K562 (cell line): ENCODE measurements around the gene CACNA1C. TPM values are rescaled to one million over a fixed set of nuclear protein-coding genes. Genes with fewer than 3 reads are reported as not detected.

Experiments used
- ATAC-seq: fragments of 200-7000 bp; cut with Tn5 transposase; 3 replicates; pipeline ENCODE4 v1.9.1; 2020; ENCODE audit warnings: moderate library complexity
- BruUV-seq: library from RNA; stranded (reverse); fragments of 400-500 nt; replicated peaks from 2 replicates; lab custom pipeline; 2021; lab: Mats Ljungman, UMichigan
- CTCF ChIA-PET: fragments of 300-600 bp; formaldehyde crosslinking; extraction: SDS; loops from one replicate; lab custom pipeline; 2021; ENCODE audit warnings: low intra/inter-chr PET ratio; lab: Yijun Ruan, JAX
- POLR2A ChIA-PET: fragments of 300-600, 350-650 bp; sonication (Branson Sonifier 250); formaldehyde crosslinking; extraction: SDS; loops from one replicate; lab custom pipeline; 2021; ENCODE audit warnings: antibody characterized with exemption, inconsistent platforms; lab: Yijun Ruan, JAX
- DNase-seq, 4 experiments: peaks; one replicate each; pipeline versions ENCODE4 v3.0.0 to v3.0.0-alpha.2; 2011 to 2018; ENCODE audit warnings: low spot score in 3 of 4, mixed read lengths in 3 of 4; ENCODE audit errors: extremely low read depth in 1 of 4
- FAIRE-seq: peaks from 2 replicates; lab custom pipeline; 2011; peaks lifted over from hg19 to GRCh38; lab: Jason Lieb, UNC
- H2AFZ ChIP-seq: 2 replicates; pipeline ENCODE4 v1.6.0; 2011; ENCODE audit warnings: low read depth, low read length, control low read depth, inconsistent platforms
- H3K27ac ChIP-seq: fragments of 200-600 bp; 3 replicates; pipeline ENCODE4 v1.8.0; 2011; ENCODE audit warnings: low read depth, mild to moderate bottlenecking, control low read depth, inconsistent platforms, low read length, moderate library complexity, mixed read lengths; ENCODE audit errors: extremely low read depth
- H3K27me3 ChIP-seq, 2 experiments: fragments of 300-600 bp in 1 of 2; 2 replicates in 1 of 2; 3 replicates in 1 of 2; pipeline versions ENCODE4 v1.6.0 to v1.8.0; 2011; ENCODE audit warnings: inconsistent platforms in 2 of 2, low read length in 2 of 2, mild to moderate bottlenecking in 1 of 2, mixed read lengths in 1 of 2, moderate library complexity in 1 of 2; ENCODE audit not compliant: control insufficient read depth in 2 of 2, insufficient read depth in 2 of 2
- H3K36me3 ChIP-seq: fragments of 300-600 bp; 3 replicates; pipeline ENCODE4 v1.8.0; 2011; ENCODE audit warnings: mild to moderate bottlenecking, low read length, inconsistent platforms; ENCODE audit not compliant: control insufficient read depth, insufficient read depth
- H3K4me1 ChIP-seq, 2 experiments: fragments of 200-600 bp in 1 of 2; replicated peaks in 1 of 2; 2 replicates in 1 of 2; 3 replicates in 1 of 2; pipeline versions ENCODE4 v1.5.1 to v1.8.0; 2011; ENCODE audit warnings: inconsistent platforms in 2 of 2, low read length in 2 of 2, mild to moderate bottlenecking in 1 of 2, mixed read lengths in 1 of 2, moderate library complexity in 1 of 2; ENCODE audit not compliant: control insufficient read depth in 2 of 2, insufficient read depth in 2 of 2
- H3K4me2 ChIP-seq: 2 replicates; pipeline ENCODE4 v1.6.1; 2011; ENCODE audit warnings: low read length, control low read depth, inconsistent platforms, mixed read lengths; ENCODE audit not compliant: insufficient read depth
- H3K4me3 ChIP-seq: fragments of 200-600 bp; sonication (generic), shearing (Covaris generic); 2 replicates; pipeline ENCODE4 v1.5.1; 2016; ENCODE audit warnings: control low read depth, inconsistent platforms
- H3K79me2 ChIP-seq: fragments of 200-600 bp; 3 replicates; pipeline ENCODE4 v1.8.0; 2011; ENCODE audit warnings: low read length, inconsistent platforms; ENCODE audit not compliant: control insufficient read depth, insufficient read depth
- H3K9ac ChIP-seq, 2 experiments: 2 replicates each; pipeline versions ENCODE4 v1.6.0 to v1.6.1; 2011; ENCODE audit warnings: low read depth in 2 of 2, low read length in 2 of 2, control low read depth in 1 of 2, inconsistent platforms in 1 of 2, mild to moderate bottlenecking in 1 of 2, mixed read lengths in 1 of 2; ENCODE audit not compliant: insufficient read depth in 1 of 2
- H3K9me1 ChIP-seq: one replicate; pipeline ENCODE4 v1.6.0; 2011; ENCODE audit warnings: inconsistent platforms, mild to moderate bottlenecking, low read length, moderate library complexity; ENCODE audit not compliant: control insufficient read depth, insufficient read depth
- H3K9me3 ChIP-seq: replicated peaks from 2 replicates; pipeline ENCODE4 v1.5.1; 2011; ENCODE audit warnings: low read depth, low read length, inconsistent platforms; ENCODE audit not compliant: control insufficient read depth, insufficient read depth
- H4K20me1 ChIP-seq: replicated peaks from 2 replicates; pipeline ENCODE4 v1.6.1; 2011; ENCODE audit warnings: low read length, inconsistent platforms, mixed read lengths; ENCODE audit not compliant: control insufficient read depth, insufficient read depth
- BACH1 ChIP-seq: fragments of 200-800 bp; sonication (Bioruptor generic); IDR thresholded peaks from 2 replicates; pipeline ENCODE4 v1.6.1; 2016; ENCODE audit warnings: missing genetic modification characterization, missing compliant biosample characterization
- CHD2 ChIP-seq: IDR thresholded peaks from 2 replicates; pipeline ENCODE4 v1.6.1; 2011; ENCODE audit warnings: low read depth, low read length
- RBM39 ChIP-seq: fragments of 200-400 bp; formaldehyde crosslinking; optimal IDR thresholded peaks from 2 replicates; pipeline ENCODE3; 2018; ENCODE audit warnings: low read depth, low read length
- RERE ChIP-seq: sonication (generic); formaldehyde crosslinking; IDR thresholded peaks from 2 replicates; pipeline ENCODE4 v1.8.0; 2023; ENCODE audit warnings: missing genetic modification reagents, mild to moderate bottlenecking, borderline replicate concordance
- SREBF2 ChIP-seq: sonication (generic); formaldehyde crosslinking; IDR thresholded peaks from 2 replicates; pipeline ENCODE4 v1.4.0; 2020; ENCODE audit warnings: mild to moderate bottlenecking, missing genetic modification reagents
- SRSF1 ChIP-seq: fragments of 200-400 bp; formaldehyde crosslinking; IDR thresholded peaks from 2 replicates; pipeline ENCODE4 v1.6.1; 2017; ENCODE audit warnings: mild to moderate bottlenecking, low read depth, low read length, moderate library complexity
- U2AF2 ChIP-seq: fragments of 200-400 bp; formaldehyde crosslinking; optimal IDR thresholded peaks from 2 replicates; pipeline ENCODE3; 2017; ENCODE audit warnings: low read depth, mild to moderate bottlenecking, low read length
- ZKSCAN1 ChIP-seq: fragments of 150-350 bp; IDR thresholded peaks from 2 replicates; pipeline ENCODE4 v1.6.1; 2016; ENCODE audit warnings: low read depth, low read length
- ZNF146 ChIP-seq: IDR thresholded peaks from one replicate; pipeline ENCODE4 v1.6.1; 2018; ENCODE audit warnings: missing compliant biosample characterization; ENCODE audit not compliant: unreplicated experiment
- ZNF445 ChIP-seq: fragments of 250-450 bp; sonication (Bioruptor Pico); IDR thresholded peaks from 2 replicates; pipeline ENCODE4 v1.4.0; 2020; ENCODE audit warnings: low read depth, mild to moderate bottlenecking, moderate library complexity
- ZNF551 ChIP-seq: fragments of 250-450 bp; sonication (Bioruptor Pico); IDR thresholded peaks from 2 replicates; pipeline ENCODE4 v1.5.0; 2021; ENCODE audit warnings: mild to moderate bottlenecking, moderate library complexity
- WGBS: fragments of 100-300 bp; shearing (Covaris generic); methylation state at CpG from one replicate; pipeline ENCODE4 v1.1.6; 2016; ENCODE audit warnings: low coverage, mixed read lengths; ENCODE audit not compliant: insufficient coverage; ENCODE audit errors: missing lambda C conversion rate; 5-methylcytosine and 5-hydroxymethylcytosine counted together
- in situ Hi-C: fragments of 300-500 bp; cut with MboI; formaldehyde crosslinking; loops from 4 replicates; pipeline ENCODE4 v1.15.0; 2018; ENCODE audit warnings: inconsistent platforms, mixed read lengths
- intact Hi-C: fragments of 100-400 bp; cut with micrococcal nuclease; formaldehyde crosslinking; loops from 2 replicates; pipeline ENCODE4 v1.14.2; 2022
- polyA plus RNA-seq, 8 experiments: library from polyadenylated mRNA; depleted of rRNA in 4 of 8; stranded (reverse) in 5 of 8; unstranded in 3 of 8; fragments of >200 nt; fragmentation: Nextera tagmentation in 2 of 8; fragmentation: Illumina TruSeq in 1 of 8; extraction: Ambion mirVana in 2 of 8; extraction: Trizol in 1 of 8; gene quantifications; 2 replicates each; pipeline versions ENCODE4 v1.2.1 to v1.2.3, GENCODE V29; 2011 to 2014; ENCODE audit warnings: inconsistent platforms in 1 of 8, missing spikeins in 1 of 8
- total RNA-seq, 7 experiments: library from RNA; depleted of rRNA in 6 of 7; stranded (reverse); fragments of >200 nt in 6 of 7; fragmentation: Illumina TruSeq in 2 of 7; extraction: Trizol in 2 of 7; gene quantifications; 2 replicates each; pipeline versions ENCODE4 v1.2.1 to v1.2.3, GENCODE V29; 2011 to 2021; ENCODE audit warnings: low replicate concordance in 1 of 7

Gene CACNA1C
- total and polyA plus RNA-seq, 9 of the 15 experiments (the other 6 are each of a cell fraction or from before 2014, with no cell fraction given) = not detected

DNA sequence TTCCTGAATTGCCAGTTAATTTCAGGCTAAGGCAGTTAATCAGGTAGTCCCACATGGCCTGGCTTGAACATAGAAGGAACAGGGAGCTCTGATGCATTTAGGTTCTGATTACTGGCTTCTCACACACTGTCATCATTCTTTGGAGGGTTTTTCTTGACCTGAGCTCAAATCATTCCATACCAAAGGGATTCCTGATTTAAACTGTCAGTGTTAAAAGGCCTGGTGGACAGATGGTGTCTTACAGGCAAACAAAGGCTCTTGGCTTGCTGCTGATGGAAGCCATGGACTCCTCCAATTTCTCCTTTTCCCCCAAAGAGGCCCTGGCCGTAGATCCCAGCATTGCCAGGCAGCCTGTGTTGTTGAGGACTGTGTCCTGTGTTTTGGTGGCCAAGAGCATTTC, 30.2 kb downstream of the CACNA1C start (continued):
- TF ChIP-seq ZNF445 (CRISPR knock-in tag) (no peak), CHD2 (no peak), SRSF1 (no peak), ZNF551 (CRISPR knock-in tag) (no peak), ZKSCAN1 (no peak), U2AF2 (no peak), RBM39 (no peak)

DNA sequence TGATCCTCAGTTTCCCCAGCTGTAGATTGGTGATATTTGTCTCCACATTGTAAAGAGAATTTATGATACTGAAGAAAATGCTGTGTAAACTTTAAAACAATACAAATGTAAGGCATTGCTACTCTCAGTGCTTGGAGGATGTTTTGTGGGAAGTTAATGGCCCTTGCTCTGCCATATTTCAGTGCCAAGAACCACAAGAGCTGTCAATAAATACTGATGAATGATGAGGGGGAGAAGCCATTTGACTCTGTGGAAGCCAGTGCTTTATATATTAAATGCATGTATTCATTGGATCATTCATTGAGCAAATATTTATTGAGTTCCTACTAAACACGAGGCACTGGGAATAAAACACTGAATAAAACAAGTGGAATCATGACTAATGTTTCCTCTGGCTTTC, 30.8 kb downstream of the CACNA1C start:
- Histone ChIP-seq H3K79me2 (no peaks in the 10 kb centered on the region), H3K4me1 (no peaks in the 10 kb centered on the region), H3K4me3 (no peak overlapping the region), H2AFZ (no peak overlapping the region), H3K9ac (no peak overlapping the region), H3K27me3 (peaks cover 0 to under 1% of the 10 kb centered on the region in 2 experiments; a peak in 2 of 5 replicates), H3K9me1 (no peaks in the 10 kb centered on the region), H3K4me2 (no peak overlapping the region), H4K20me1 (no peaks in the 10 kb centered on the region), H3K36me3 (no peaks in the 10 kb centered on the region), H3K27ac (no peak overlapping the region), H3K9me3 (no peaks in the 10 kb centered on the region)
- in situ Hi-C loops = no loop called here
- ATAC-seq = no peak
- DNase-seq = no peak
- CTCF ChIA-PET = no interaction called here
- no TSS peak for BruUV-seq
- POLR2A ChIA-PET = no interaction called here
- FAIRE-seq = no peak
- intact Hi-C loops = no loop called here
- 0% methylated on average over 1 of the region's 1 CpG for WGBS
- no peak for TF ChIP-seq ZNF146 (CRISPR knock-in tag)
- no peak for TF ChIP-seq BACH1 (tag)
- no peak for TF ChIP-seq RERE (CRISPR knock-in tag)
- no peak for TF ChIP-seq SREBF2 (CRISPR knock-in tag)
